Right lobe of liver (tissue), 6 donors: ENCODE measurements around the gene PTPA. TPM values are rescaled to one million over a fixed set of nuclear protein-coding genes. Genes with fewer than 3 reads are reported as not detected.
"Not testable (repeated sequence)": the region's sequence is repeated elsewhere in the genome, so short reads cannot be mapped to it uniquely, and the experiment has no call there.

Source experiments
- ATAC-seq, 4 donors: fragments of 200-7000 bp; cut with Tn5 transposase; one replicate each; pipeline ENCODE4 v1.9.1; 2020; ENCODE audit warnings: mild to moderate bottlenecking in 4 of 4, moderate library complexity in 4 of 4
- DNase-seq, 3 donors: peaks; one replicate each; pipeline ENCODE4 v3.0.0-alpha.2; 2020
- H3K27ac ChIP-seq, 3 donors: fragments of 200-600 bp; one replicate each; pipeline ENCODE4 v1.8.0; 2022
- H3K27me3 ChIP-seq, 2 donors: fragments of 200-600 bp; one replicate each; pipeline ENCODE4 v1.8.0; 2022
- H3K36me3 ChIP-seq, 4 donors: fragments of 200-600 bp; sonication (generic) in 1 of 4; one replicate each; pipeline versions ENCODE4 v1.5.1 to v1.8.0; 2017 to 2022; ENCODE audit warnings: control low read depth in 1 of 4
- H3K4me1 ChIP-seq, 4 donors: fragments of 200-600 bp; sonication (generic) in 1 of 4; one replicate each; pipeline versions ENCODE4 v1.5.1 to v1.8.0; 2017 to 2022; ENCODE audit warnings: control low read depth in 1 of 4
- H3K4me3 ChIP-seq, 3 donors: fragments of 200-600 bp; one replicate each; pipeline ENCODE4 v1.8.0; 2022
- H3K9me3 ChIP-seq, 4 donors: fragments of 200-600 bp; sonication (generic) in 1 of 4; one replicate each; pipeline versions ENCODE4 v1.5.1 to v1.8.0; 2017 to 2022; ENCODE audit warnings: control low read depth in 1 of 4
- CTCF ChIP-seq, 4 donors: fragments of 200-600 bp in 3 of 4; fragments of 450-650 bp in 1 of 4; IDR thresholded peaks; one replicate each; pipeline versions ENCODE4 v1.5.1 to v1.8.0; 2016 to 2022; ENCODE audit warnings: antibody characterized with exemption in 4 of 4, mild to moderate bottlenecking in 2 of 4
- POLR2A ChIP-seq: fragments of 450-650 bp; IDR thresholded peaks from one replicate; pipeline ENCODE4 v1.6.1; 2017; ENCODE audit warnings: antibody characterized with exemption, mild to moderate bottlenecking
- WGBS: methylation state at CpG from one replicate; pipeline ENCODE4 v1.1.6; 2018; ENCODE audit warnings: low coverage, low lambda C conversion rate; ENCODE audit not compliant: insufficient coverage; ENCODE audit errors: missing lambda C conversion rate; 5-methylcytosine and 5-hydroxymethylcytosine counted together
- intact Hi-C, 2 donors: fragments of 100-400 bp; cut with DNase I; formaldehyde crosslinking; loops; one replicate each; pipeline versions ENCODE4 v1.11.2 to v1.14.1; 2022
- total RNA-seq, 6 experiments: library from RNA; depleted of rRNA in 2 of 6; stranded (reverse); fragments of >200 nt in 2 of 6; fragmentation: NEBNext Ultra II Directional in 3 of 6; extraction: Animal tissue kit (Norgen Biotek cat#: 25700) in 3 of 6; gene quantifications; one replicate each; pipeline versions ENCODE4 v1.1.0 to v1.2.4, GENCODE V29; 2016 to 2023
- donor health status: DM: no; HTN: yes; CAD: no.
- donor health status: DM: no; HTN: no; CAD: no.
- donor health status: DM: no; HTN: no; CAD: no.
- donor health status: DM: no; HTN: yes; CAD: no.
- donor health status: DM: no; HTN: yes; CAD: no.

Gene PTPA
- total RNA-seq, 6 experiments from 2014 or later: 55.4 to 123 (median 62.0) TPM

GRCh38 chr9:129122133-129122532 is 10.9 kb downstream of the PTPA start:
- H3K36me3 ChIP-seq: peaks cover 0 to 21% (median 0%) of the 10 kb centered on the region in 4 donors
- ATAC-seq (no peak), DNase-seq (no peak)
- no peaks in the 10 kb centered on the region for H3K27me3 ChIP-seq
- intact Hi-C loops: no loop called here
- no peak for TF ChIP-seq POLR2A
- TF ChIP-seq CTCF (IDR thresholded peaks at IDR 0.05): no peak
- no peaks in the 10 kb centered on the region for H3K9me3 ChIP-seq
- no peak overlapping the region for H3K27ac ChIP-seq
- H3K4me1 ChIP-seq: no peaks in the 10 kb centered on the region
- no peak overlapping the region for H3K4me3 ChIP-seq
- WGBS: no CpG with 5 or more reads among the region's 1 CpG

GRCh38 chr9:129122976-129123375 is 11.8 kb downstream of the PTPA start:
- H3K4me1 ChIP-seq, H3K27ac ChIP-seq, intact Hi-C loops, H3K4me3 ChIP-seq, DNase-seq, H3K9me3 ChIP-seq, ATAC-seq, H3K27me3 ChIP-seq: not testable (repeated sequence)
- WGBS: 94% methylated on average over 15 of the region's 15 CpGs
- peaks cover 0 to 21% (median 0%) of the 10 kb centered on the region in 4 donors for H3K36me3 ChIP-seq

- intact Hi-C loops: no loop called here
- Histone ChIP-seq H3K27me3 (no peaks in the 10 kb centered on the region), H3K9me3 (no peaks in the 10 kb centered on the region), H3K27ac (no peak overlapping the region), H3K36me3 (peaks cover 0 to 25% (median 0%) of the 10 kb centered on the region in 4 donors), H3K4me3 (no peak overlapping the region), H3K4me1 (no peaks in the 10 kb centered on the region)
- WGBS: 40% methylated on average over 1 of the region's 3 CpGs
- TF ChIP-seq CTCF (IDR thresholded peaks at IDR 0.05): no peak
- TF ChIP-seq POLR2A: no peak
- DNase-seq (no peak), ATAC-seq (peak in 2 of 4 donors; percentile 15 to 16)
Observed at GRCh38 chr9:129124506-129125069, 13.4 kb downstream of the PTPA start.

- no peak overlapping the region for H3K27ac ChIP-seq
- intact Hi-C loops: no loop called here
- TF ChIP-seq POLR2A (no peak), CTCF (IDR thresholded peaks at IDR 0.05) (no peak)
- WGBS: 70% methylated on average over 7 of the region's 8 CpGs
- peak in 3 of 4 donors; percentile 22 to 59 (median 51) for ATAC-seq
- no peaks in the 10 kb centered on the region for H3K4me1 ChIP-seq
- H3K4me3 ChIP-seq: no peak overlapping the region
- DNase-seq: no peak
- no peaks in the 10 kb centered on the region for H3K27me3 ChIP-seq
- H3K36me3 ChIP-seq: peaks cover 0 to 24% (median 0%) of the 10 kb centered on the region in 4 donors
- no peaks in the 10 kb centered on the region for H3K9me3 ChIP-seq
Observed at GRCh38 chr9:129125478-129125877, 14.3 kb downstream of the PTPA start.

- no peak for ATAC-seq
- no peak for DNase-seq
- Histone ChIP-seq H3K4me1 (peaks cover 0 to 6% (median 0%) of the 10 kb centered on the region in 4 donors), H3K36me3 (peaks cover 0 to 20% (median 0%) of the 10 kb centered on the region in 4 donors), H3K27ac (no peak overlapping the region), H3K9me3 (no peaks in the 10 kb centered on the region), H3K27me3 (no peaks in the 10 kb centered on the region), H3K4me3 (no peak overlapping the region)
- WGBS: 89% methylated on average over 5 of the region's 10 CpGs
- intact Hi-C loops: no loop called here
- no peak for TF ChIP-seq POLR2A
Observed at GRCh38 chr9:129126749-129127618, 15.8 kb downstream of the PTPA start.
